Measurements from ENCODE around the gene IL17RA.

GRCh38 chr22:17085277-17086181, 729 bp downstream of the IL17RA start:
- TF ChIP-seq CTCF (IDR thresholded peaks at IDR 0.05; ENCODE audit: insufficient read depth, low read depth, low read length) (no peak), EZH2 (IDR thresholded peaks at IDR 0.05; ENCODE audit: insufficient read depth, low read length) (no peak)

All from astrocyte (in vitro differentiated cells and primary cell).